KOPT-K1 (cell line): Measurements from ENCODE around the gene GJB1.

Source experiments
- H3K27ac ChIP-seq: fragments of 200-600 bp; sonication (generic); 2 replicates; pipeline ENCODE4 v1.5.1; 2016; ENCODE audit warnings: antibody characterized with exemption, mild to moderate bottlenecking, low read depth, low read length; ENCODE audit not compliant: poor library complexity, severe bottlenecking
- H3K36me3 ChIP-seq: fragments of 200-600 bp; sonication (generic); 2 replicates; pipeline ENCODE4 v1.5.1; 2017; ENCODE audit warnings: antibody characterized with exemption, mild to moderate bottlenecking, low read length, moderate library complexity; ENCODE audit not compliant: insufficient read depth
- H3K9me3 ChIP-seq: fragments of 200-600 bp; sonication (generic); 2 replicates; pipeline ENCODE4 v1.5.1; 2017; ENCODE audit warnings: antibody characterized with exemption, low read length, mild to moderate bottlenecking; ENCODE audit not compliant: insufficient read depth, poor library complexity, severe bottlenecking

The GJB1 gene

GRCh38 chrX:71227370-71228062, 4.5 kb downstream of the GJB1 start:
- Histone ChIP-seq H3K9me3 (no peaks in the 10 kb centered on the region), H3K27ac (no peak overlapping the region), H3K36me3 (no peaks in the 10 kb centered on the region)

- Histone ChIP-seq H3K9me3 (no peaks in the 10 kb centered on the region), H3K36me3 (no peaks in the 10 kb centered on the region), H3K27ac (no peak overlapping the region)
Observed at GRCh38 chrX:71228063-71228642, 5.1 kb downstream of the GJB1 start.

GRCh38 chrX:71235482-71235881, 12.5 kb downstream of the GJB1 start:
- Histone ChIP-seq H3K27ac (no peak overlapping the region), H3K9me3 (no peaks in the 10 kb centered on the region), H3K36me3 (peaks cover 17% of the 10 kb centered on the region)

GRCh38 chrX:71236836-71237235, 13.8 kb downstream of the GJB1 start:
- Histone ChIP-seq H3K36me3 (peaks cover 31% of the 10 kb centered on the region), H3K27ac (no peak overlapping the region), H3K9me3 (no peaks in the 10 kb centered on the region)

- no peaks in the 10 kb centered on the region for H3K9me3 ChIP-seq
- peaks cover 60% of the 10 kb centered on the region for H3K36me3 ChIP-seq
- no peak overlapping the region for H3K27ac ChIP-seq
Observed at GRCh38 chrX:71239781-71240180, 16.8 kb downstream of the GJB1 start.

GRCh38 chrX:71241301-71241700, 18.3 kb downstream of the GJB1 start:
- H3K9me3 ChIP-seq = no peaks in the 10 kb centered on the region
- no peak overlapping the region for H3K27ac ChIP-seq
- peaks cover 75% of the 10 kb centered on the region for H3K36me3 ChIP-seq

- no peaks in the 10 kb centered on the region for H3K9me3 ChIP-seq
- H3K27ac ChIP-seq = no peak overlapping the region
- peaks cover 99% of the 10 kb centered on the region for H3K36me3 ChIP-seq
Observed at GRCh38 chrX:71244359-71245128, 21.5 kb downstream of the GJB1 start.

- Histone ChIP-seq H3K9me3 (no peaks in the 10 kb centered on the region), H3K36me3 (peaks cover 99% of the 10 kb centered on the region), H3K27ac (no peak overlapping the region)
Observed at GRCh38 chrX:71245159-71245558, 22.1 kb downstream of the GJB1 start.

GRCh38 chrX:71250841-71251240, 27.8 kb downstream of the GJB1 start:
- Histone ChIP-seq H3K36me3 (peaks cover 53% of the 10 kb centered on the region), H3K9me3 (no peaks in the 10 kb centered on the region), H3K27ac (peak overlapping the region; percentile 92)

GRCh38 chrX:71251466-71251973, 28.5 kb downstream of the GJB1 start:
- Histone ChIP-seq H3K9me3 (no peaks in the 10 kb centered on the region), H3K36me3 (peaks cover 47% of the 10 kb centered on the region), H3K27ac (peak overlapping the region; percentile 92)

GRCh38 chrX:71252221-71252620, 29.2 kb downstream of the GJB1 start:
- no peaks in the 10 kb centered on the region for H3K9me3 ChIP-seq
- peak overlapping the region; percentile 92 for H3K27ac ChIP-seq
- H3K36me3 ChIP-seq = peaks cover 40% of the 10 kb centered on the region

GRCh38 chrX:71253253-71254091, 30.4 kb downstream of the GJB1 start:
- H3K36me3 ChIP-seq = peaks cover 28% of the 10 kb centered on the region
- peak overlapping the region; percentile 92 for H3K27ac ChIP-seq
- no peaks in the 10 kb centered on the region for H3K9me3 ChIP-seq

- peaks cover 19% of the 10 kb centered on the region for H3K36me3 ChIP-seq
- no peaks in the 10 kb centered on the region for H3K9me3 ChIP-seq
- H3K27ac ChIP-seq = peak within 1 kb of the TSS; percentile 92
Observed at GRCh38 chrX:71254092-71254963, 31.3 kb downstream of the GJB1 start, which contains the start of gene ZMYM3. Gene ZMYM3, minus strand, starts transcription at chrX:71254140. Its CDS starts 885 bp downstream, at chrX:71253255.

- H3K9me3 ChIP-seq = no peaks in the 10 kb centered on the region
- peak overlapping the region; percentile 92 for H3K27ac ChIP-seq
- H3K36me3 ChIP-seq = peaks cover 2% of the 10 kb centered on the region; the same call in 1 of the 2 replicates
Observed at GRCh38 chrX:71256051-71256450, 33.0 kb downstream of the GJB1 start.
